ENCODE results near the gene ANTXR2.
"Not testable (repeated sequence)": the region's sequence is repeated elsewhere in the genome, so short reads cannot be mapped to it uniquely, and the experiment has no call there.

Gene ANTXR2

DNA sequence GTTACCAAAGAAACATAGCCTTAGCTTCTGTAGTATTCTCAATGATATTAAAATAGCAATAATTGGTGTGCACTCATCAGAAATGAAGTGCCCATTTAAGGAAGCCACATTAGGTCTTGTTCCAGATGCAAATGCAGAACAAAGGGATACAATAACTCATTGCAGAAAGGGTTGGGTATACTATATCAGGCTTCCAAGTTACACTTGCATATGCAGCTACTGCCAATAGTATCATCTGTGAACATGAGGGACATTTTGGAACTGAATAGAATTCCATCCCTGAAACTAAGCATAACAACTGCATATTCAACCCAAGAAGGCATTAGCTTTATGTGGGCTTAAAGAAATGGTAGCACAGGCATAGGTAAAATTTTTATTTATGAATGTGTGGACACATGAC, 167.8 kb downstream of the ANTXR2 start:
- no peak for DNase-seq

- no peak for DNase-seq
Observed at GRCh38 chr4:79904331-79904730, 168.7 kb downstream of the ANTXR2 start.

DNA sequence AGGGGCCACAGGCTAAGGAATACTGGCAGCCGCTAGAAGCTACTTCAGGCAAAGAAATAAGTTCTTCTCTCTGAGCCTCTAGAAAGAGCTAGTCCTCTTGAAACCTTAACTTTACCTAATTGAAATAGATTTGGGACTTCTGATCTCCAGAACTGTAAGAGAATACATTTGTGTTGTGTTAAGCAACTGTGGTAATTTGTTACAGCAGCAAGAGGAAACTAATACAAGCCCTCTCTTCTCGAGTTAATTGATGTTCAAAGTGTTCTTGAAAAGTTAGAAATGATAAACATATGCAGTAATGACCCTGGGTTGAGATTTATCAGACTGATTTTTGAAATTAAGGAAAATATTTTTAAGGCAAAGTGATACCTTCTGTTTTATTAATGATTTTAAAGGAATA, 172.8 kb downstream of the ANTXR2 start:
- DNase-seq = no peak

DNA sequence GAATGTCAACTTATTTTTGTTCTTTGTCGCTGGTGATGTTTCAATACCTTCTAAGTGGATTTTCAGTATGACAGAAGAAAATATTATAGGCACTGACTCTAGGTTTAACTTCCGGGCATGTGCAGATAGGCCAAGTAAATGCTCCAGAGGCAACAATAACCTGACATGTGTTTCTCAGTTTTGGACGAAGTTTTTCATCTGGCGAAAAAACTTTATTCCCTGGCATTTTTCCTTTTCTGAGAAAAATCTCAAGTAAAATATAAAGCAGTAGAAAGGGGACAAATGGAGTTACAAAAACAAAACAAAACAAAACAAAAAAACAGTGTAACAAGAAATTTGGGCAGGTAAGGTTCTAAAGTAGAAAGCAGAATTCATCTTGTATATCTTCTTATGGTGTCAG, 173.5 kb downstream of the ANTXR2 start:
- no peak for DNase-seq

DNA sequence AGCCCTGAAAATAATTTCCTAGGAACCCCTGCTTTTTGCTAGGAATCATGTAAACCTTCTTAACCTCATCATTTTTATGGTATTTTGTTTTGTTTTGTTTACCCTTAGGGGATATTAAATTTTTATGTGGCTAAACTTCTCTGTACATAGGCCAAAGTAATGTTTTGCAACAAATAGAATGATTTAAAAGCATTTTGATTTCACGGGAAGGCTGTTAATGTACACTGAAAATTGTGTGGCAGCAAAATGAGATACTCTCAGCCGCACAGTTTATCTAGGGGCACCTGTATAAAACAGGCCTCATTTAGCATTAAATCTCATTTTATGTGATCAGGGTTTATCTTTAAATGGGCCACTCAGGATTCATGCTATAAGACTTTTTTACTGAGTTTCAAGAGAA, 175.0 kb downstream of the ANTXR2 start:
- DNase-seq = no peak

DNA sequence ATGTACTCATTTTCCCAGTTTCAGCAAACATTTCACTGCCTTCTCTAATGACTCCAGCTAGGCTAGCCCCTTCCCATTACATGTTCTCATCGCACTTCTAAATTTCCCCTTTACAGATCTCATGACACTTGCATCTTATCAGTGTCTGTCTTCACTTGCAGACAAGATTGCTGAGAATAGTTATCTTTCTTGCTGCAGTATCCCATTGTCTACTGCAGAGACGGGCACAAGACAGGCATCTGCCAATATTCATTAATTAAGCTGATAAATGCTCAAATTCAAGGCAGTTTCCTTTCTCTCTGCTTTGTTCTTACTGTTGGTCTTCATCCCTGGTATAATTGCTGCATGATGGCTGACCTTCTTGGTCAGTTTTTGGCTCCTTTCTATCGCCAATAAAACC, 175.9 kb downstream of the ANTXR2 start:
- DNase-seq = no peak

DNA sequence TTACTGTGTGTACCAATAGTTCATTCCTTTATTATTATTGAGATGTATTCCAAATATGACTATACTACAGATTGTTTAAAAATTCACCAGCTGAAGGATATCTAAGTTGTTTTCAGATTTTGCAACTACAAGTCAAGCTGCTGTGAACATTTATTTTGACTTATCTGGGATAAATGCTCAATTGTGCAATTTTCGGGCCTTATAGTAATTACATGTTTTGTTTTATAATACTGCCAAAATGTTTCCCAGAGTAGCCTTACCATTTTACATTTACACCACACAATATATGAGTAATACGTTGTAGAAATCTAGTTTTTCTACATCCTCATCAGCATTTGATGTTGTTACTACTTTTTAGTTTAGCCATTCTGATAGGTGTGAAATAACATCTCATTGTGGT, 179.6 kb downstream of the ANTXR2 start:
- no peak for DNase-seq

- DNase-seq = not testable (repeated sequence)
Observed at GRCh38 chr4:79889026-79889425, 184.0 kb downstream of the ANTXR2 start.

- DNase-seq = no peak
Observed at GRCh38 chr4:79886557-79886956, 186.5 kb downstream of the ANTXR2 start.

- no peak for DNase-seq
Observed at GRCh38 chr4:79886021-79886420, 187.0 kb downstream of the ANTXR2 start.

GRCh38 chr4:79883290-79883689, 189.7 kb downstream of the ANTXR2 start:
- DNase-seq = no peak

DNA sequence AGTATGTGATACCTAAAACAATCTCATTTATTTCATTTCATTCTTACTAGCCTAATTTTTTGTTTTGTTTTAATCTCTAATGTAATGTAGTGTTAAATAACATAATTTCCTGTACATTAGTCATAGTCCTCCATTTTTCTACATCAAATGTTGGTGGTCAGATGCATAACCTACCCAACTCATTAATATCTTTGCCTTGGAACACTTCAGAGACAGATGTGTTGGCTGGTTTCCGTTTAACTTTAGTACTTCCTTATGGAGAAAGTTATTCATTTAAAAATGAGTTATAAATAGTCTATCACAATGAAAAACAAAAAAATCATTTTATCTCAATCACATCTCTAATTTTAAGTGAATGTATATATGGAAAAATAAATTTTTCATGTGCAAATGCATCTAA, 190.2 kb downstream of the ANTXR2 start:
- DNase-seq = no peak

GRCh38 chr4:79881407-79881806, 191.6 kb downstream of the ANTXR2 start:
- no peak for DNase-seq

DNA sequence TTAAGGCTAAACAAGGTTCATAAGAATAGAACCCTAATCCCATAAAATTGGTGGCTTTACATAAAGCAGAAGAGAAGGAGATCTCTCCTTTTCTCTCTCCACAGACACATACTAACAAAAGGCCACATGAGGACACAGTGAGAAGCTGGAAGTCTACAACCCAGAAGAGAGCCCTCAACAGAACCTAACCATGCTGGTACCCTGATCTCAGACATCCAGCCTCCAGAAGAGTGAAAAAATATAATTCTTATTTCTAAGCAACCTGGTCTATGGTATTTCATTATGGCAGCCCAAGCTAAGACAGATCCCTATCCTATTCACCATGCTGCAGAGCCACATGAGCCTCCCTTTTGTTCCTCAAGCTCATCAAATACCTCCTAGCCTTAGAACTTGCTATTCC, 195.5 kb downstream of the ANTXR2 start:
- DNase-seq = no peak

GRCh38 chr4:79875344-79875899, 197.6 kb downstream of the ANTXR2 start:
- DNase-seq = no peak

- DNase-seq = no peak
Observed at GRCh38 chr4:79874197-79874596, 198.8 kb downstream of the ANTXR2 start.

DNA sequence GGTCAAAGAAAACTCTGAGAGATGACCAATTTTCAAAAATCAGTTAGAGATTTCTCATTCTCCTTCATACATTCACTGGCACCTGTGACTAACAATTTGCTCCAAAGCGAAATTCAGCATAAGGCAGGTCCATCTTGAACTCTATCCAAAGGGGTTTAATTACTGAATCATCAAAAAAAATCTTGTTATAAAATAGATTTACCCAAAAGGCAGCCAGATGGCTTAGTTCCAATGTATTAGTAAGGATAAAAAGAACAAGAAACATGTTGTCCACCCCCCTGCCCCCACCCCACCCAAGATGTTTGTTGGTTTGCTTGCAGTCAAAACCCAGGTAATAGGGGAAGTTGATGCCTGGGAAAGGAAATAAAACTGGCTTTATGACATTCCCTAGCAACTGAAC, 200.3 kb downstream of the ANTXR2 start:
- no peak for DNase-seq

- no peak for DNase-seq
Observed at GRCh38 chr4:79871961-79872360, 201.1 kb downstream of the ANTXR2 start.

DNA sequence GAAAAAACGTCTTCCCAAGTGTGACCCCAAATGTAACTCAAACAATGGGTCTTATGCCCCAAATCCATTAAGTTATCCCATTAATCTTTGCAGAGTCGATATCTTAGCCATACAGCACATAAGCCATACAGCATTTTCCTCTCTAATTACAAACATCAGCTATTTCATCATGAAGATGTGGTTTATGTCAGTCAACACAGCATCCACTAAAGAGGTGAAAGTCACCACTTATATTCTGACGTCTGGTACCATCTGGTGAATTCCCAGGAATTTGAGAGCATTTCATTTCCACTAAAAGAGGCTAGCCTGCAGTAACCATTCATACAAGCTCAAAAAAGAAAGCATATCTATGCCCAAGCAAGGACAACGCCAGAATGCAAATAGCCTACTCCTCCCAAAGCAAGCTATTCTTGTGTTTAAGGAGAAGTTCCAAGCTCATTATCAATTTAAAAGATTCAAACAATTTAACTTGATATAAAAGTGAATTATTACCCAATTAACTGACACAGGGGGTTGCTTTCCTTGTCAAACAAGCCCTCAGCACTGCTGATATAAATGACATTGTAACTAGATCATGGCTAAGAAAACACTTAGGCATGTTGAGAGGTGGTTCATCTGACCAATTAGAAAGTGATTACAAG, 203.3 kb downstream of the ANTXR2 start:
- DNase-seq = no peak

GRCh38 chr4:79865201-79865597, 207.8 kb downstream of the ANTXR2 start:
- no peak for DNase-seq

- DNase-seq = no peak
Observed at GRCh38 chr4:79864500-79865200, 208.4 kb downstream of the ANTXR2 start.

GRCh38 chr4:79863333-79863732, 209.7 kb downstream of the ANTXR2 start:
- DNase-seq = no peak

GRCh38 chr4:79862821-79863220, 210.2 kb downstream of the ANTXR2 start:
- DNase-seq = no peak

DNA sequence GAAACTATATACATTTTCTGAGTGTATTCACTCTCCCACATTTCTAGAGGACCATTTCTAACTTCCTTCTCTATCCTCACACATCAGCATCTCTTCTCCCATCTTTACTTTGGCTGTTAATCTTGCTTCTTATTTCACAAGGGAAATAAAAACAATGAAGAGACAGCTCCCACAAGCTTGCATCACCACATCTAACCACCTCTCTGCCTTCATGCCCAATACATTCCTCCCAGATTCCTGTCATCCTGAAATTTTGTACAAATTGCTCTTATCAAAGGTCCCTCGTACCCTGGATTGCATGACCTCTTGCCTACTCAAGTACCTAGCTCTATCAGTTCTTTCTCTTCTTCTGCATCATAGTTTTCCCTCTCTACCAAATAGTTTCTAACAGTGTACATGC, 215.2 kb downstream of the ANTXR2 start:
- DNase-seq = no peak

DNA sequence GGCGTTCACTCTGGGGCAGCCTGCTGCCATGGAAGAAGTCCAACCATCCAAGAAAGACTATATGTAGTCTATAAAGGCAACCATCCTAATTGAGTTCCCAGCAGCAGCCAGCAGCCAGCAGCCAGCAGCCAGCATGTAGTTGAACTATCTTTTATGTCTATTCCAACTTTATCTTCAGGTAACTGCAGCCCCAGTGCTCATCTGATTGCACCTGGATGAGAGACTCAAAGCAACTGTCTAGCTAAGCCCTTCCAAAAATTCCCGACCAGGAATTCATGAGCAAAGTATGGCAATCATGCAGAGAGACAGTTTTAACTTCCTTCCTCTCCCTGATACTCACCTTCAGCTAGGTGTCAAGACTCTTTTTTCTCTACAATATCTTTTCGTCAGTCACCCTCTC, 216.8 kb downstream of the ANTXR2 start:
- DNase-seq = no peak
